ENCODE data around the gene DYNLT1. TPM values are rescaled to one million over a fixed set of nuclear protein-coding genes. Genes with fewer than 3 reads are reported as not detected.

Gene DYNLT1
- total and polyA plus RNA-seq, 2 of the 13 experiments (the other 11 are each of a cell fraction or from before 2014, with no cell fraction given), result 108 to 171 TPM

DNA sequence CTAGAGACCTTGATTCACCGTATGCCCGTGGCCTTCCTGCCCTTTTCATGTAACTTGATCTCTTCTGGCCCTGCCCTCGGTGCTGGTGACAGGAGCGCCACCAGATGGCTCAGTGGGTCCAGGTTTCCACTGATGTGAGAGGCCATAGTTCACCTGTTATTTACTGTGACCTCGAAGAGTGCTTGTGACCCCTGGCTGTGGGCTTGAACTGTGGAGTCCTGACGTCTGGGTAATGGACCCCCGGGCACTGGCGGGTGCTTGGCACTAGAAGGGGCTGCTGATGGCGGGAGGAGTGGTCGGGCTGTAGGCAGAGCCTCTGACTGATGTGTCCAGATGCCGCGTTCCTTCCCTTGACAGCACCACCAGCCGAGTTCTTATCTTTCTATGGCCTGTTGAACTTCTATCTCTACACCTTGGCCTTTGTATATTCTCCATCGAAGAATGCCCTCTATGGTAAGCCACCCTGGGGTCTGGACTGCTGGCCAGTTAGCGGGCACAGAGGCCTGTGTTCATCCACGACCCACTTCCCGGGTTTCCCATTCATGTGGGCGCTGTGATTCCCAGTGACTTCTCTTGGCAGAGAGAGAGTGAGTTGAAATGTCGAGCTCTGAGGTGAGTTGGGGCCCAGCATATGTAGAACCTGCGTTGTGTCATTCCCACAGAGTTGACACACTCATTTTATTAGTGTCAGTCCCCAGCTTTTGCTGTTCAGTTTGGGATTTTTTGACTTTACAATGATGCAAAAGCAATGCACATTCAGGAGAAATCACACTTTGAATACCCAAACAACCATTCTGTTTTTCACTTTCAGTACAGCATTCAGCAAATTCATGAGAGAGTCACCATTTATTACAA, 14.9 kb downstream of the DYNLT1 start (continued):
- TF ChIP-seq ZNF354B (CRISPR knock-in tag; IDR thresholded peaks at IDR 0.05) (no peak), SAFB2 (CRISPR knock-in tag; IDR thresholded peaks at IDR 0.05; ENCODE audit: borderline replicate concordance, low read depth) (no peak), TCF7L2 (IDR thresholded peaks at IDR 0.05; ENCODE audit: low read depth, low read length) (no peak), HDAC2 (CRISPR knock-in tag; IDR thresholded peaks at IDR 0.05) (peak; percentile 70; the same call in 1 of the 2 replicates), GATAD2A (CRISPR knock-in tag; IDR thresholded peaks at IDR 0.05) (peak; percentile 75), IKZF4 (CRISPR knock-in tag; IDR thresholded peaks at IDR 0.05; ENCODE audit: borderline replicate concordance, low read depth, not compliant biosample characterization) (no peak), ZNF530 (CRISPR knock-in tag; IDR thresholded peaks at IDR 0.05; ENCODE audit: low read depth) (no peak), KDM4B (CRISPR knock-in tag; IDR thresholded peaks at IDR 0.05) (no peak), ESRRA (CRISPR knock-in tag; IDR thresholded peaks at IDR 0.05; ENCODE audit: low read depth) (peak; percentile 82), MTA1 (CRISPR knock-in tag; IDR thresholded peaks at IDR 0.05; ENCODE audit: borderline replicate concordance) (peak; percentile 70; the same call in 1 of the 2 replicates), ZNF205 (CRISPR knock-in tag; IDR thresholded peaks at IDR 0.05) (0 out of 2 replicates have a peak, but pooled peaks have one; percentile 27)
- TF ChIP-seq, protein P1, sequence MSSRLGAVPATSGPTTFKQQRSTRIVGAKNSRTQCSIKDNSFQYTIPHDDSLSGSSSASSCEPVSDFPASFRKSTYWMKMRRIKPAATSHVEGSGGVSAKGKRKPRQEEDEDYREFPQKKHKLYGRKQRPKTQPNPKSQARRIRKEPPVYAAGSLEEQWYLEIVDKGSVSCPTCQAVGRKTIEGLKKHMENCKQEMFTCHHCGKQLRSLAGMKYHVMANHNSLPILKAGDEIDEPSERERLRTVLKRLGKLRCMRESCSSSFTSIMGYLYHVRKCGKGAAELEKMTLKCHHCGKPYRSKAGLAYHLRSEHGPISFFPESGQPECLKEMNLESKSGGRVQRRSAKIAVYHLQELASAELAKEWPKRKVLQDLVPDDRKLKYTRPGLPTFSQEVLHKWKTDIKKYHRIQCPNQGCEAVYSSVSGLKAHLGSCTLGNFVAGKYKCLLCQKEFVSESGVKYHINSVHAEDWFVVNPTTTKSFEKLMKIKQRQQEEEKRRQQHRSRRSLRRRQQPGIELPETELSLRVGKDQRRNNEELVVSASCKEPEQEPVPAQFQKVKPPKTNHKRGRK (CRISPR knock-in tag; IDR thresholded peaks at IDR 0.05), result no peak
- TF ChIP-seq, protein P2, sequence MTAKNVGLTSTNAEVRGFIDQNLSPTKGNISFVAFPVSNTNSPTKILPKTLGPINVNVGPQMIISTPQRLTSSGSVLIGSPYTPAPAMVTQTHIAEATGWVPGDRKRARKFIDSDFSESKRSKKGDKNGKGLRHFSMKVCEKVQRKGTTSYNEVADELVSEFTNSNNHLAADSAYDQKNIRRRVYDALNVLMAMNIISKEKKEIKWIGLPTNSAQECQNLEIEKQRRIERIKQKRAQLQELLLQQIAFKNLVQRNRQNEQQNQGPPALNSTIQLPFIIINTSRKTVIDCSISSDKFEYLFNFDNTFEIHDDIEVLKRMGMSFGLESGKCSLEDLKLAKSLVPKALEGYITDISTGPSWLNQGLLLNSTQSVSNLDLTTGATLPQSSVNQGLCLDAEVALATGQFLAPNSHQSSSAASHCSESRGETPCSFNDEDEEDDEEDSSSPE (CRISPR knock-in tag; IDR thresholded peaks at IDR 0.05), result no peak
- TF ChIP-seq, protein P3, sequence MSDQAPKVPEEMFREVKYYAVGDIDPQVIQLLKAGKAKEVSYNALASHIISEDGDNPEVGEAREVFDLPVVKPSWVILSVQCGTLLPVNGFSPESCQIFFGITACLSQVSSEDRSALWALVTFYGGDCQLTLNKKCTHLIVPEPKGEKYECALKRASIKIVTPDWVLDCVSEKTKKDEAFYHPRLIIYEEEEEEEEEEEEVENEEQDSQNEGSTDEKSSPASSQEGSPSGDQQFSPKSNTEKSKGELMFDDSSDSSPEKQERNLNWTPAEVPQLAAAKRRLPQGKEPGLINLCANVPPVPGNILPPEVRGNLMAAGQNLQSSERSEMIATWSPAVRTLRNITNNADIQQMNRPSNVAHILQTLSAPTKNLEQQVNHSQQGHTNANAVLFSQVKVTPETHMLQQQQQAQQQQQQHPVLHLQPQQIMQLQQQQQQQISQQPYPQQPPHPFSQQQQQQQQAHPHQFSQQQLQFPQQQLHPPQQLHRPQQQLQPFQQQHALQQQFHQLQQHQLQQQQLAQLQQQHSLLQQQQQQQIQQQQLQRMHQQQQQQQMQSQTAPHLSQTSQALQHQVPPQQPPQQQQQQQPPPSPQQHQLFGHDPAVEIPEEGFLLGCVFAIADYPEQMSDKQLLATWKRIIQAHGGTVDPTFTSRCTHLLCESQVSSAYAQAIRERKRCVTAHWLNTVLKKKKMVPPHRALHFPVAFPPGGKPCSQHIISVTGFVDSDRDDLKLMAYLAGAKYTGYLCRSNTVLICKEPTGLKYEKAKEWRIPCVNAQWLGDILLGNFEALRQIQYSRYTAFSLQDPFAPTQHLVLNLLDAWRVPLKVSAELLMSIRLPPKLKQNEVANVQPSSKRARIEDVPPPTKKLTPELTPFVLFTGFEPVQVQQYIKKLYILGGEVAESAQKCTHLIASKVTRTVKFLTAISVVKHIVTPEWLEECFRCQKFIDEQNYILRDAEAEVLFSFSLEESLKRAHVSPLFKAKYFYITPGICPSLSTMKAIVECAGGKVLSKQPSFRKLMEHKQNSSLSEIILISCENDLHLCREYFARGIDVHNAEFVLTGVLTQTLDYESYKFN (CRISPR knock-in tag; conservative IDR thresholded peaks at IDR 0.05), result peak; percentile 68
- TF ChIP-seq, protein P4, sequence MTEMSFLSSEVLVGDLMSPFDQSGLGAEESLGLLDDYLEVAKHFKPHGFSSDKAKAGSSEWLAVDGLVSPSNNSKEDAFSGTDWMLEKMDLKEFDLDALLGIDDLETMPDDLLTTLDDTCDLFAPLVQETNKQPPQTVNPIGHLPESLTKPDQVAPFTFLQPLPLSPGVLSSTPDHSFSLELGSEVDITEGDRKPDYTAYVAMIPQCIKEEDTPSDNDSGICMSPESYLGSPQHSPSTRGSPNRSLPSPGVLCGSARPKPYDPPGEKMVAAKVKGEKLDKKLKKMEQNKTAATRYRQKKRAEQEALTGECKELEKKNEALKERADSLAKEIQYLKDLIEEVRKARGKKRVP (CRISPR knock-in tag; IDR thresholded peaks at IDR 0.05), result no peak
- TF ChIP-seq, protein P5, sequence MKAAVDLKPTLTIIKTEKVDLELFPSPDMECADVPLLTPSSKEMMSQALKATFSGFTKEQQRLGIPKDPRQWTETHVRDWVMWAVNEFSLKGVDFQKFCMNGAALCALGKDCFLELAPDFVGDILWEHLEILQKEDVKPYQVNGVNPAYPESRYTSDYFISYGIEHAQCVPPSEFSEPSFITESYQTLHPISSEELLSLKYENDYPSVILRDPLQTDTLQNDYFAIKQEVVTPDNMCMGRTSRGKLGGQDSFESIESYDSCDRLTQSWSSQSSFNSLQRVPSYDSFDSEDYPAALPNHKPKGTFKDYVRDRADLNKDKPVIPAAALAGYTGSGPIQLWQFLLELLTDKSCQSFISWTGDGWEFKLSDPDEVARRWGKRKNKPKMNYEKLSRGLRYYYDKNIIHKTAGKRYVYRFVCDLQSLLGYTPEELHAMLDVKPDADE (CRISPR knock-in tag; IDR thresholded peaks at IDR 0.05), result no peak
- TF ChIP-seq, protein P6, sequence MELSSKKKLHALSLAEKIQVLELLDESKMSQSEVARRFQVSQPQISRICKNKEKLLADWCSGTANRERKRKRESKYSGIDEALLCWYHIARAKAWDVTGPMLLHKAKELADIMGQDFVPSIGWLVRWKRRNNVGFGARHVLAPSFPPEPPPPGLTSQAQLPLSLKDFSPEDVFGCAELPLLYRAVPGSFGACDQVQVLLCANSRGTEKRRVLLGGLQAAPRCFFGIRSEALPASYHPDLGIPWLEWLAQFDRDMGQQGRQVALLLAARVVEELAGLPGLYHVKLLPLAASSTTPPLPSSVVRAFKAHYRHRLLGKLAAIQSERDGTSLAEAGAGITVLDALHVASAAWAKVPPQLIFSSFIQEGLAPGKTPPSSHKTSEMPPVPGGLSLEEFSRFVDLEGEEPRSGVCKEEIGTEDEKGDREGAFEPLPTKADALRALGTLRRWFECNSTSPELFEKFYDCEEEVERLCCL (CRISPR knock-in tag; IDR thresholded peaks at IDR 0.05; ENCODE audit: borderline replicate concordance), result no peak
